ENCODE measurements around the gene M1AP. TPM values are rescaled to one million over a fixed set of nuclear protein-coding genes. Genes with fewer than 3 reads are reported as not detected.
A peak's percentile ranks its signal among the peaks of the same experiment; 100 is the strongest.

The M1AP gene
- total and polyA plus RNA-seq, 9 of the 15 experiments (the other 6 are each of a cell fraction or from before 2014, with no cell fraction given) = 0.06 to 0.33 (median 0.11) TPM; not detected in 4

- peak; percentile 26 for TF ChIP-seq PRDM10 (IDR thresholded peaks at IDR 0.05; ENCODE audit: partially characterized antibody)
- peak; percentile 40; the same call in 1 of the 2 replicates for TF ChIP-seq POLR2G (IDR thresholded peaks at IDR 0.05; ENCODE audit: low read depth, low read length)
- peak; percentile 58; the same call in 1 of the 2 replicates for TF ChIP-seq ZNF740 (CRISPR knock-in tag; IDR thresholded peaks at IDR 0.05)
- TF ChIP-seq ZNF740 (tag; IDR thresholded peaks at IDR 0.05) = peak in 1 of 2 experiments; percentile 94; a peak in 2 of 4 replicates
- TF ChIP-seq ZNF592 (IDR thresholded peaks at IDR 0.05) = peak; percentile 57
- no peak for TF ChIP-seq POLR2H (tag; IDR thresholded peaks at IDR 0.05; ENCODE audit: low read depth)
- peak; percentile 14; the same call in 1 of the 2 replicates for TF ChIP-seq CREB3L1 (IDR thresholded peaks at IDR 0.05; ENCODE audit: borderline replicate concordance, low read depth)
- TF ChIP-seq HDAC2 (IDR thresholded peaks at IDR 0.05) = 0 out of 2 replicates have a peak, but pooled peaks have one; percentile 26
- TF ChIP-seq HMGXB4 (CRISPR knock-in tag; IDR thresholded peaks at IDR 0.05) = 0 out of 2 replicates have a peak, but pooled peaks have one; percentile 44
- no peak for TF ChIP-seq CHAMP1 (IDR thresholded peaks at IDR 0.05)
These were observed 140.1 kb downstream of the M1AP start (continued) for GRCh38 chr2:74507926-74508520.
